IPS DF 6.9 (cell line): ENCODE measurements around the gene HAP1.

Experiments used
- DNase-seq: peaks from one replicate; pipeline ENCODE4 v3.0.0-alpha.2; 2013; ENCODE audit warnings: low read depth, low spot score
- H3K27ac ChIP-seq: one replicate; pipeline ENCODE4 v1.5.1; 2013; ENCODE audit warnings: low read length, control low read depth
- H3K27me3 ChIP-seq: 2 replicates; pipeline ENCODE4 v1.6.1; 2013; ENCODE audit warnings: mild to moderate bottlenecking, low read length; ENCODE audit not compliant: control insufficient read depth, insufficient read depth
- H3K36me3 ChIP-seq: 2 replicates; pipeline ENCODE4 v1.6.1; 2013; ENCODE audit warnings: low read length; ENCODE audit not compliant: control insufficient read depth, insufficient read depth
- H3K4me1 ChIP-seq: 2 replicates; pipeline ENCODE4 v1.6.1; 2013; ENCODE audit warnings: low read length; ENCODE audit not compliant: control insufficient read depth, insufficient read depth
- H3K4me3 ChIP-seq: 2 replicates; pipeline ENCODE4 v1.5.1; 2013; ENCODE audit warnings: mild to moderate bottlenecking, low read length
- H3K9me3 ChIP-seq: 2 replicates; pipeline ENCODE4 v1.6.1; 2013; ENCODE audit warnings: low read length, inconsistent platforms; ENCODE audit not compliant: control insufficient read depth, insufficient read depth
- WGBS: extraction: QIAGEN DNeasy Blood & Tissue Kit; methylation state at CpG from one replicate; pipeline ENCODE4 v1.1.7; 2013; ENCODE audit warnings: mixed read lengths, missing lambda C conversion rate; ENCODE audit not compliant: insufficient read length, insufficient coverage; 5-methylcytosine and 5-hydroxymethylcytosine counted together

The HAP1 gene

DNA sequence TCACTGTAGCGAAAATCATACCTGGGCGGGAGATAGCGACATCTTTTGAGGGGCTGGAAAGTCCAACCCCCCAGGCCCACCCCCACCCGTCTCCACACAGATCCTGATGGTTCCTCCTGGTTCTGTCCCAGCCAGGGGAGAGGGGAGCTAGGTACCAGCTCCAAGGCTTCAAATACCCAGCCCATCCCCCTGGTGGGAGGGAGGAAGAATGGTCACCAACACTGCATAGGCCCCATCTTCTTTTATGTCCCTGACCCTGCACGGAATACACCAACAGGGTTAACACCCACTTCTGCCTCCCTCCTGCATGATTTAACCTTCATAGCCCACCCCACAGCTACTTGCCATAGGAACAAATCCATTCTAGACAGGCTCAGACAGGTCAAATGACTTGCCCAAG lies 9.3 kb downstream of the HAP1 start:
- no peak for DNase-seq
- Histone ChIP-seq H3K36me3 (no peaks in the 10 kb centered on the region), H3K4me3 (no peak overlapping the region), H3K27ac (no peak overlapping the region), H3K9me3 (no peaks in the 10 kb centered on the region), H3K27me3 (no peaks in the 10 kb centered on the region), H3K4me1 (0 out of 2 replicates have a peak, but pooled peaks cover 2% of the 10 kb centered on the region)
- no CpG with 5 or more reads among the region's 5 CpGs for WGBS

DNA sequence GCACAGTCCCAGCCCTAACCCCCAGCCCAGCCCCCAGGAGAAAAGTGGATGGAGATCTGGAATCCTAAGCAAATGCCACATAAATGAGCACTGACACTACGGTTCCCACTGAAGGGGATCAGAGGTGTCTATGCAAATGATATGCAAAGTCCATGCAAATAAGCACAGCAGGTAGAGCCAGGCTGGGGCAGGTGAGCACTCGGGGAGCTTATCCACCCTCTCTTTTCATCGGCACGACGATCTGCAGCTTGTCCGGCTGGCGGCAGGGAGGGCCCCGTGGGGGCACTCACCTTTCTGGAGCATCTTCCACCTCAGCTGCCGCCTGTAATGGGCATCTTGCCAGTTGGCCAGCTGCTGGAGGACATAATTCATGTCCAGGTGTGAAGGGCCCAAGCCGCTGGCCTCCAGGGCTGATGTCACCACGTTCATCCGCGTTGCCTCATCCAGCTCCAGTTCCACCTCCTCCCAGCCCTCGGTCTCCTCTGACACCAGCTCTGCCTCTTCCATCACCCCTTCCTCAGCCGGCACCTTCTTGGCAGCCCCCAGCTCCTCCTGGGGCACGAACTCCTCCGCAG lies 9.9 kb downstream of the HAP1 start:
- Histone ChIP-seq H3K4me1 (0 out of 2 replicates have a peak, but pooled peaks cover 2% of the 10 kb centered on the region), H3K27ac (no peak overlapping the region), H3K4me3 (no peak overlapping the region), H3K36me3 (no peaks in the 10 kb centered on the region), H3K9me3 (no peaks in the 10 kb centered on the region), H3K27me3 (no peaks in the 10 kb centered on the region)
- no CpG with 5 or more reads among the region's 17 CpGs for WGBS
- DNase-seq = no peak

DNA sequence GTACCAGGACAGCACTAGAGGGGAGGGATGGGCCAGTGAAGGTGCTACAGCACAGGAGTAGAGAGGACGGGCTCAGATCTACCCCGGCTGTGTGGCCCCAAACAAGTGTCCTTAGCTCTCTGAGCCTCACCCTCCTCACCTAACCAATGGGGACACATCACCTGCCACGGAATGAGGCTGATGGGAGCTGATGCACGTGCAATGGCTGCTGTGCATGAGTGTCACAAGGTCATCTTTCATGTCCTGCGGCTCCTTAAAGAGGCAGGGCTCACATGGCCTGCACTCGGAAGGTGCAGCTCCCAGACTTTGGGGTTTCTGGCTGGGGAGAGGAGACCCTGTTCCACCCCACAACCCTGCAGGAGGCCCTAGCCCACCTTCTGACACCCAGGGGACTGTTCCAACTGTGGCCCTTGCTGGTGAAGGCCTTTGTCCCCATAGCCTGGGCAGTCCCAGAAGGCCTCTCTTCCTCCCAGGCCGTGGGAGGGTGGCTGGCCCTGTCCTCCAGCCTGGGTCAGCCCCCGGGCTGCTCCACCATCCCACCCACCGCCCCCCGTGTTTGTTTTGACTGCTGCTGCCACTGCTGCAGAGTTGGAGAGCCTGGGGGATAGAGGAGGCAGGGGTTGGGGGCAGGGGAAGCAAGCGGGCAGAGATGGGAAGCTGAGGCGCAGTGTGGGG lies 10.5 kb downstream of the HAP1 start:
- no peak for DNase-seq
- Histone ChIP-seq H3K27me3 (no peaks in the 10 kb centered on the region), H3K4me3 (no peak overlapping the region), H3K9me3 (no peaks in the 10 kb centered on the region), H3K27ac (no peak overlapping the region), H3K36me3 (no peaks in the 10 kb centered on the region), H3K4me1 (0 out of 2 replicates have a peak, but pooled peaks cover 2% of the 10 kb centered on the region)
- WGBS = no CpG with 5 or more reads among the region's 12 CpGs

DNA sequence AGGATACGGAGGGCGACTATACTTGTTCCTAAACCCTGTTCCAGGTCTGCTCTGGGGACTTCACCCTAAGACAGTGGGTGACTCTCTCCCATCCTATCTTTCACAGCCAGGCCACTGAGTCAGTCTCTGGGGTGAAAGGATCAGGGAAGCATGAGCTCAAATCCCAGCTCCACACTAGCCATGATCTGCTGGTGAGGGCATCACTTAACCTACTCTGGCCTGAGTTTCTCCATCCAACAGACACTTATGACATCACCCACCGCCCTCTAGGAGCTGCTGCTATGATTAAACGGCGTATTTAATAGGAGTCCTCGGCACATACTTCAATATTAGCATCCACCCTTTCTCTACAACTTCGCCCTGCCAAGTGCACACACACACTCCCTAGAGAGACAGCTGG lies 12.2 kb downstream of the HAP1 start:
- no peaks in the 10 kb centered on the region for H3K9me3 ChIP-seq
- H3K27ac ChIP-seq = no peak overlapping the region
- WGBS = no CpG with 5 or more reads among the region's 7 CpGs
- DNase-seq = no peak
- no peak overlapping the region for H3K4me3 ChIP-seq
- no peaks in the 10 kb centered on the region for H3K27me3 ChIP-seq
- 0 out of 2 replicates have a peak, but pooled peaks cover 2% of the 10 kb centered on the region for H3K4me1 ChIP-seq
- no peaks in the 10 kb centered on the region for H3K36me3 ChIP-seq

GRCh38 chr17:41718287-41718645 lies 16.2 kb downstream of the HAP1 start:
- Histone ChIP-seq H3K4me3 (no peak overlapping the region), H3K9me3 (no peaks in the 10 kb centered on the region), H3K36me3 (no peaks in the 10 kb centered on the region), H3K4me1 (no peaks in the 10 kb centered on the region), H3K27ac (no peak overlapping the region), H3K27me3 (no peaks in the 10 kb centered on the region)
- DNase-seq = no peak
- no CpG with 5 or more reads among the region's 5 CpGs for WGBS

GRCh38 chr17:41717408-41718286 lies 16.8 kb downstream of the HAP1 start:
- peaks cover under 1% of the 10 kb centered on the region; the same call in 1 of the 2 replicates for H3K27me3 ChIP-seq
- no CpG with 5 or more reads among the region's 15 CpGs for WGBS
- H3K4me1 ChIP-seq = no peaks in the 10 kb centered on the region
- no peak overlapping the region for H3K27ac ChIP-seq
- no peak for DNase-seq
- H3K9me3 ChIP-seq = no peaks in the 10 kb centered on the region
- no peaks in the 10 kb centered on the region for H3K36me3 ChIP-seq
- no peak overlapping the region for H3K4me3 ChIP-seq

DNA sequence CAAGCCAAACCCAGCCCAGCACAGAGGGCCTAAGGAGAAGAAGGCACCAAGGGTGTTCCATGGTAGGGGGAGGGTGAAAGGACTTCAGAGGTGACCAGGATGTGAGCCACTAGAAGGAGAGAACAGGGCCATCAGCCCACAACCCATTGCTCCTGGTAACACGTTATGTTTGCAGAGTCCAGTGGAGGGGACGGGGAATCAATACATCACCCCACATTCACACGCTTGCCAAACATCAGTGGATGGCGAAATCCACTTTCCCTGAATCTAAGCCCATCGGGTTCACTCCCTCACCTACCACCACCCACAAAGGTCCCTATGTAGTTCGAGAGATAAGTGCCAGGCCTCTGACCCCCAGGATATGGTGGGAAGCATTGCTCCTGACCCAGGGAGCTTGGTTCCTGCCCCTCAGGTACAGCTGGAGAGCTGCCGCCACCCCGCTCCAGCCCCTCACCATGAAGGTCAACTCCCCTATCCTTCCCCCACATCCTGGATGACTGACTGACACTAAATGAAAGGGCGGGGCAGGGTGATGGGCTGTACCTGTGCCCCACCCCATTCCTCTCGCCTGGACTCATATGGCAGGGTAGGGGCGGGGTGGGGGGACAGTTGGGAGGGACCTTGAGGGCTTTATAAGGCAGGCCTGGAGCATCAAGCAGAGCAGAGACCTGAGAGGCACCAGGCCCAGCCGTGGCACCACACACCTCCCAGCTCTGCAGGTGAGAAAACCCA lies 22.6 kb downstream of the HAP1 start, which contains the start of gene GAST:
Gene GAST, plus strand, starts transcription at position 663 of the 732 bp plus-strand sequence. CDS start 3,106 bp downstream, outside the sequence.
- peaks cover 20% of the 10 kb centered on the region; the same call in 1 of the 2 replicates for H3K27me3 ChIP-seq
- no peaks in the 10 kb centered on the region for H3K36me3 ChIP-seq
- no peaks in the 10 kb centered on the region for H3K9me3 ChIP-seq
- H3K4me1 ChIP-seq = no peaks in the 10 kb centered on the region
- H3K27ac ChIP-seq = no peak within 1 kb of the TSS
- WGBS = no CpG with 5 or more reads among the region's 12 CpGs
- no peak within 1 kb of the TSS for H3K4me3 ChIP-seq
- DNase-seq = no peak

DNA sequence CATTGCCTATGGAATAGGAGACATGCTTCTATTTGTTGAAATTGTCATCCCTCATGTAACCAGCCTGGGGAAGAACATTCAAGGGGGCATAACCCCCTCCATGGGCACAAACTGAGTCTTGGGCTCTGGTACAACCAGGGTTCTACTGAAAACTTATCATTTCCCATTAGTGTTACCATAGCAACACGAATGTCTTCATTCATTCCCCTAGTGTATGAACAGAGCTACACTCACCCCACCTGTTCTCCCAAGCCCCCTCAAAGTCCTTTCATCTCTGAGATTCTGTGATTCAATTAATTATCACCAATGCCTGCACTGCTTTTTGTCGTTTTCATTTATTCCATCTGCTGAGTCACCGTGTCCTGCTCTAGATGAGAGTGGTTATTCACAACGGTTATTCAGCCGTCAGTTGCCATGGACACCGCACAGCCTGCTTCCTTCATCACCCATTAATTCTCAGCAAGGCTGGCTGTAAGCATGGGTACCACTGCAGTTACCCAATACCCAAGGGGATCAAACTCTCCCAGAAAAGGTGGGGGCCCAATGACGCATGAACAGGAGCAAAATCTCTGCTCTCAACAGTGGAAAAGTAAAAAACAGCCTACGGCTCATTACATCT lies 23.9 kb downstream of the HAP1 start:
- Histone ChIP-seq H3K4me1 (0 out of 2 replicates have a peak, but pooled peaks cover 2% of the 10 kb centered on the region), H3K9me3 (no peaks in the 10 kb centered on the region), H3K4me3 (no peak overlapping the region), H3K27ac (no peak overlapping the region), H3K27me3 (peaks cover 25% of the 10 kb centered on the region; the same call in 1 of the 2 replicates), H3K36me3 (no peaks in the 10 kb centered on the region)
- DNase-seq = no peak
- no CpG with 5 or more reads among the region's 8 CpGs for WGBS

DNA sequence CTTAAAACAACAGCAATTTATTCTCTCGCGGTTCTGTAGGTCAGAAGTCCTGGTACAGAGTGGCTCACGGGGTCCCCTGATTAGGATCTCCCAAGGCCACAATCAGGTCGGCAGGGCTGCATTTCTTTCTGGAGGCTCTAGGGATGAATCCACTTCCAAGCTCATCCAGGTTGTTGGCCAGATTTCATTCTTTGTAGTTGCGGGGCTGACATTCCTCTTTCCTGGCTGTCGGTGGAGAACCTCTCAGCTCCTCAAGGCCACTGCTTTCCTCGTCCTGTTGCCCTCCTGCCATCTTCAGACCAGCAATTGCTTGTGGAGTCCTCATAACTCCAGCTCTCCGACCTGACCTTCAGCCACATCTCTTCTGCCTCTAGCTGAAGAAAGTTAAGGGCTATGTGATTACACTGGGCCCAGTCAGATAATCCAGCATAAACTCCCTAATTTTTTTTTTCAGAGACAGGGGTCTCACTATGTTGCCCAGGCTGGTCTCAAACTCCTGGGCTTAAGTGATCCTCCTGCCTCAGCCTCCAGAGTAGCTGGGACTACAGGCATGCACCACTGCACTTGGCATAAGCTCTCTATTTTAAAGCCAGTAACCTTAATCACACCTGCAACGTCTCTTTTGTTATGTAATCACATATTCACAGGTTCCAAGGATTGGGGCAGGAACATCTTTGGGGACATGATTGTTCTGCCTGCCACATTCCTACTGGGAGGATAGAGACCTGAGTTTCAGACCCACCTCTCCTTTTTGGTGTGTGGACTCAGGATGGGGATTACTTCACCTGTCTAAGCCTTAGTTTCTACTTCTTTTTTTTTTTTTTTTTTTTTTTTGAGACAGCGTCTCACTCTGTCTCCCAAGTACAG lies 26.4 kb downstream of the HAP1 start:
- Histone ChIP-seq H3K36me3 (no peaks in the 10 kb centered on the region), H3K4me1 (0 out of 2 replicates have a peak, but pooled peaks cover 2% of the 10 kb centered on the region), H3K9me3 (no peaks in the 10 kb centered on the region), H3K4me3 (no peak overlapping the region), H3K27me3 (peaks cover 25% of the 10 kb centered on the region; the same call in 1 of the 2 replicates), H3K27ac (no peak overlapping the region)
- no CpG with 5 or more reads among the region's 10 CpGs for WGBS
- no peak for DNase-seq
